ENCODE results near the gene ASNS. TPM values are rescaled to one million over a fixed set of nuclear protein-coding genes. Genes with fewer than 3 reads are reported as not detected.

ASNS gene
- total and polyA plus RNA-seq, 2 experiments from 2014 or later = 24.5 to 25.1 TPM

GRCh38 chr7:97871659-97872024 lies 566 bp downstream of the ASNS start:
- H3K36me3 ChIP-seq = peaks cover 6% of the 10 kb centered on the region
- no peaks in the 10 kb centered on the region for H3K4me1 ChIP-seq (ENCODE audit: low read depth)
- peak overlapping the region; percentile 85 for H3K4me3 ChIP-seq
- TF ChIP-seq, protein P1, sequence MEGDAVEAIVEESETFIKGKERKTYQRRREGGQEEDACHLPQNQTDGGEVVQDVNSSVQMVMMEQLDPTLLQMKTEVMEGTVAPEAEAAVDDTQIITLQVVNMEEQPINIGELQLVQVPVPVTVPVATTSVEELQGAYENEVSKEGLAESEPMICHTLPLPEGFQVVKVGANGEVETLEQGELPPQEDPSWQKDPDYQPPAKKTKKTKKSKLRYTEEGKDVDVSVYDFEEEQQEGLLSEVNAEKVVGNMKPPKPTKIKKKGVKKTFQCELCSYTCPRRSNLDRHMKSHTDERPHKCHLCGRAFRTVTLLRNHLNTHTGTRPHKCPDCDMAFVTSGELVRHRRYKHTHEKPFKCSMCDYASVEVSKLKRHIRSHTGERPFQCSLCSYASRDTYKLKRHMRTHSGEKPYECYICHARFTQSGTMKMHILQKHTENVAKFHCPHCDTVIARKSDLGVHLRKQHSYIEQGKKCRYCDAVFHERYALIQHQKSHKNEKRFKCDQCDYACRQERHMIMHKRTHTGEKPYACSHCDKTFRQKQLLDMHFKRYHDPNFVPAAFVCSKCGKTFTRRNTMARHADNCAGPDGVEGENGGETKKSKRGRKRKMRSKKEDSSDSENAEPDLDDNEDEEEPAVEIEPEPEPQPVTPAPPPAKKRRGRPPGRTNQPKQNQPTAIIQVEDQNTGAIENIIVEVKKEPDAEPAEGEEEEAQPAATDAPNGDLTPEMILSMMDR (IDR thresholded peaks at IDR 0.05; ENCODE audit: low read depth, low read length) = no peak
- peaks cover 10% of the 10 kb centered on the region for H3K27me3 ChIP-seq
- DNase-seq (ENCODE audit: low read depth in 1 of 2, low spot score in 1 of 2) = peak in 1 of 2 donors; percentile 7
- H3K9me3 ChIP-seq (ENCODE audit: low read depth) = no peaks in the 10 kb centered on the region
- H3K27ac ChIP-seq = no peak overlapping the region

- TF ChIP-seq, protein P1 (IDR thresholded peaks at IDR 0.05; ENCODE audit: low read depth, low read length) = no peak
- H3K27ac ChIP-seq = no peak overlapping the region
- H3K36me3 ChIP-seq = peaks cover 6% of the 10 kb centered on the region
- H3K9me3 ChIP-seq (ENCODE audit: low read depth) = no peaks in the 10 kb centered on the region
- H3K27me3 ChIP-seq = peaks cover 8% of the 10 kb centered on the region
- no peak overlapping the region for H3K4me3 ChIP-seq
- DNase-seq (ENCODE audit: low read depth in 1 of 2, low spot score in 1 of 2) = peak in 1 of 2 donors; percentile 16
- H3K4me1 ChIP-seq (ENCODE audit: low read depth) = no peaks in the 10 kb centered on the region
Measured at GRCh38 chr7:97868788-97869187, 3.4 kb downstream of the ASNS start.

- TF ChIP-seq, protein P1 (IDR thresholded peaks at IDR 0.05; ENCODE audit: low read depth, low read length) = no peak
- Histone ChIP-seq H3K4me3 (no peak overlapping the region), H3K27ac (no peak overlapping the region), H3K9me3 (ENCODE audit: low read depth) (no peaks in the 10 kb centered on the region), H3K36me3 (peaks cover 10% of the 10 kb centered on the region), H3K4me1 (ENCODE audit: low read depth) (no peaks in the 10 kb centered on the region), H3K27me3 (peaks cover 3% of the 10 kb centered on the region)
- DNase-seq (ENCODE audit: low read depth in 1 of 2, low spot score in 1 of 2) = no peak
Measured at GRCh38 chr7:97868314-97868713, 3.9 kb downstream of the ASNS start.

- Histone ChIP-seq H3K4me1 (ENCODE audit: low read depth) (no peaks in the 10 kb centered on the region), H3K27me3 (no peaks in the 10 kb centered on the region), H3K27ac (no peak overlapping the region), H3K9me3 (ENCODE audit: low read depth) (no peaks in the 10 kb centered on the region), H3K4me3 (no peak overlapping the region), H3K36me3 (peaks cover 11% of the 10 kb centered on the region)
- TF ChIP-seq, protein P1 (IDR thresholded peaks at IDR 0.05; ENCODE audit: low read depth, low read length) = no peak
- no peak for DNase-seq (ENCODE audit: low read depth in 1 of 2, low spot score in 1 of 2)
Measured at GRCh38 chr7:97865104-97865503, 7.1 kb downstream of the ASNS start.

DNA sequence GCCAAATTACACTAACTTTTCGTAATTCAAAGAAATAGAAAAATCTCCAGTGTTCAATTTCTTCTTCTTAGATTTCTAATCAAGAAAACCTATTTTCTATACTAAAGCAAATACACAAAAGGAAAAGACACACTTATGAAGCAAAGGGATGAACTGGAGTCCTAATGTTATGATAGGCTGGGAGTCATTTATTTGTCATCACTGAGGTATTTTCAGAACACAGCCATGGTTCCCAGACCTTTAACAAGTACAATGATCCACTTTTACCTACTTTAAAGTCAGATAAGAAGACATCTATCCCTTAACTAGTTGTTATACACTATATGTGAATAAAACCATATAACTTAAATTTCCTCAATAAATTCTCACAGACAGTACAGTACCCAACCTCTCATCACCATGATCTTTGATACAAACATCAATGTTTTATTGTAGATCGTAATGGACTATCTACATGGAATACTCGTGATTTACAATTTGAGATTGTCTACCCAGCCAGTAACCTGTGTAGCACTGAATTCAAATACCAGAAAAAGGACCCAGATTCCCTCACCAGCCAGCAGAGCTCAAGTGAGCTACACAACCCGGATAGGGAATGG lies 12.5 kb downstream of the ASNS start:
- H3K4me1 ChIP-seq (ENCODE audit: low read depth) = no peaks in the 10 kb centered on the region
- TF ChIP-seq, protein P1 (IDR thresholded peaks at IDR 0.05; ENCODE audit: low read depth, low read length) = no peak
- no peaks in the 10 kb centered on the region for H3K27me3 ChIP-seq
- H3K9me3 ChIP-seq (ENCODE audit: low read depth) = no peaks in the 10 kb centered on the region
- peaks cover 25% of the 10 kb centered on the region for H3K36me3 ChIP-seq
- H3K4me3 ChIP-seq = no peak overlapping the region
- no peak overlapping the region for H3K27ac ChIP-seq
- no peak for DNase-seq (ENCODE audit: low read depth in 1 of 2, low spot score in 1 of 2)
